ENCODE measurements around the gene ADAM22.
"Not testable (repeated sequence)": the region's sequence is repeated elsewhere in the genome, so short reads cannot be mapped to it uniquely, and the experiment has no call there.

The ADAM22 gene

DNA sequence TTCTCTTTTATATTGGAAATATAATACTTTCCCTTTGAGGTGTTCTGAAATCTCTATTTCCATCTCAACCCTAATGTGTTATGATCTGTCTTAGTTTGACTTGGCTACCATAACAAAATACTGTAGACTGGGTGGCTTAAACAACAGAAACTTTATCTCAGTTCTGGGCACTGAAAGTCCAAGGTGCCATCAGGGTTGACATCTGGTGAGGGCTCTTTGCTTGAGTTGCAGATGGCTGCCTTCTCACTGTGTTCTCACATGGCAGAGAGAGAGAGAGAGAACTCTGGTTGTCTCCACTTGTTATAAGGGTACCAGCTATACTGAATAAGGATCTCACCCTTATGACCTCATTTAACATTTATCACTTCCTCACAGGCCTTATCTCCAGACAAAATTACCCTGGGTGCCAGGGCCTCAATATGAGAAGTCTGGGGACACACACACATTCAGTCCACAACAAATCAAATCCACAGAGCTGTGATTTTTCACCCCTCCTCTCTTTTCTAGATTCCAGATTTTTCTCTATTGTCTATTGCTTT is 181.3 kb downstream of the ADAM22 start:
- no peak for DNase-seq

GRCh38 chr7:88115816-88116215 is 181.8 kb downstream of the ADAM22 start:
- DNase-seq: no peak

DNA sequence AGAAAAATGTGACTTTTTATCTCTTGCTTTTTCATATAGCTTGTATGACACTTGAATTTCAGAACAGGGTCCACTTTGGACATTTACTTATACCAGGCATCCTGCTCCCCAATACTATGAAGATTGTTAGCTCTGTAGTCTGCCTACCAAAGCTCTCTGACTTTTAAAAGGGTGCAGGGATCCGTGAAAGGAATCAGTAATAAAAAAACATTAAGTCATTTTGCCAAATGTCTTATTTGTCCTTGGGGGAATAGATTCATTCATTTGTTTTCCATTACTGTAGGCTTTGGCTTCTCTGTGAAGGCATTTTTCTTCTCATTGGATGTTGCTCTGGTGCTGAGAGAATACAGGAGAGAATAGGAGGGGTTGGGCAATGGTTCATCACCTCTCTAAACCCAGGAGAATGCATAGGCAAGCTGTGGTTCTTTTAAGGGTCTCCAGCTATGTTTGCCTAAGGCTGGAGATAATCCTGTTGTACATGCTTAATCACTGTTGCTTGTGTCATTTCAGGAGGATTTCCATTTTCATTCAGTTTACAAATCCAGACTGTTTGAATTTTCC is 182.3 kb downstream of the ADAM22 start:
- no peak for DNase-seq

DNA sequence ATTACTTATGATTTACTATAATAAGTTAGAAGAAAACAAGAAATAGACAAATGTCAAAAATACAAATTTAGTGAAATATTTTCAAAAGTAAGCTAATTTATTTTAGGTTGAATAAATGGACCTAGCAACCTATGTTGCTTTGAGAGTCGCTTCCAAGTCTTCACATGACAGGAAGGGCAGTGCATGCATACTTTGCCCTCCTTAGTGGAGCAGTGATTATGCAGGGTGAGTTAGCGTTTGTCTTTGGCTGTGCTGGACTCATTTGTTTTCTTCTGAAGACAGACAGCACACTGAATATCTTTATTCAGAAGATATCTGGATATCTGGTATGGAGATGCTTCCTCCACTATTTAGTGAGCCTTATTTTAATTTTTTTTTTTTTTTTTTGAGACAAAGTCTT is 183.3 kb downstream of the ADAM22 start:
- no peak for DNase-seq

DNA sequence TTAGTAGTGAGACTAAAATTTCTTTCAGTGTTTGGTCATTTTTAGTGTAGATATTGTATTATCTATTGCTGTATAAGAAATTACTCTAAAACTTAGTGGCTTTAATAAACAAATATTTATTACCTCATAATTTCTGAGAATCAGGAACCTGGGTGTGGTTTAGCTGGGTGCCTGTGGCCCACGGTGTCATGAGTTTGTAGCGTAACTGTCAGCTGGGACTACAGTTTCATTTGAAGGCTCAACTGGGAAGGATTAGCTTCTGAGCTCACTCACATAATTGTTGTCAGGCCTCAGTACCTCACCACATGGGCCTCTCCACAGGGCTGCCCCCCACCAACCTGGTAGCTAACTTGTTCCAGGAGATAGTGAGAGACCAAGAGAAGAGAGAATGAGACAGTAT is 187.3 kb downstream of the ADAM22 start:
- DNase-seq: no peak

GRCh38 chr7:88127637-88128290 is 193.7 kb downstream of the ADAM22 start:
- DNase-seq: no peak

- DNase-seq: no peak
Measured at GRCh38 chr7:88132725-88133124, 198.7 kb downstream of the ADAM22 start.

DNA sequence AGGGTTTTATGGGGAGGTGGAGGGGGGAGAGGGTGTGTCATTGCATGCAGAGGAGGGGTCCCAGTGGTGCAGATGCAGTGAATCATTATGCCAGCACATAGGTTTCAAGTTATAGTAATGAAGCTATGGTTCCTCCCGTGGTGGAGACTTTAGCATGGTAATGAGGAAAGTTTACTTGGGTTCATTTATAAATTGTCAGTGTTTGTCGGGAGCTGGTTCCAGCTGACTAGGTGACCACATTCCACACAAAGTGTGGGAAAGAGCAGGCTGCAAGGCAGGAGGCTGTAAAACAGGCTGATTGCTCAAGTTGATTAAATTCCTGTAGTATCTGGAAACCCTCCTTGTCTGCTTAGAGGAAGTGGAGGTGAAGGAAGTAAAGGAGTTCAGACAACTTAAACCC is 206.9 kb downstream of the ADAM22 start:
- DNase-seq: no peak

DNA sequence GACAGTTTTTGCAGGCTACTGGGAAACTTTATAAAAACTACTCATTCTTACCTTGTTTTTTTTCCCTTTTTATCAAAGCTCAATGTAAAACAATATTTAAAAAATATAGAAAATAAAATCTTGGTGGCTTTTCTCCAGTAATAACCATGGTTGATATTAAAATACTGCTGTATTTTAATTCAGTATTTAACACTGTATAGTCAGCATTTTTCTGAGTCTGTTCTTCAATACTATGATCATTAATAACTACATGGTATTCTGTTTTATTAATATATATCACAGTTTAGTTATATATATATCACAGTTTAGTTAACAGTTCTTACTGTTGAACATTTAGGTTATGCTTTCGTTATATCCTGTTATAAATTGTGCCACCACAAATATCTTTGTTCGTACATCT is 207.4 kb downstream of the ADAM22 start:
- no peak for DNase-seq

- DNase-seq: no peak
Measured at GRCh38 chr7:88141953-88142352, 207.9 kb downstream of the ADAM22 start.

GRCh38 chr7:88146616-88147015 is 212.6 kb downstream of the ADAM22 start:
- no peak for DNase-seq

- no peak for DNase-seq
Measured at GRCh38 chr7:88147341-88147740, 213.3 kb downstream of the ADAM22 start.

DNA sequence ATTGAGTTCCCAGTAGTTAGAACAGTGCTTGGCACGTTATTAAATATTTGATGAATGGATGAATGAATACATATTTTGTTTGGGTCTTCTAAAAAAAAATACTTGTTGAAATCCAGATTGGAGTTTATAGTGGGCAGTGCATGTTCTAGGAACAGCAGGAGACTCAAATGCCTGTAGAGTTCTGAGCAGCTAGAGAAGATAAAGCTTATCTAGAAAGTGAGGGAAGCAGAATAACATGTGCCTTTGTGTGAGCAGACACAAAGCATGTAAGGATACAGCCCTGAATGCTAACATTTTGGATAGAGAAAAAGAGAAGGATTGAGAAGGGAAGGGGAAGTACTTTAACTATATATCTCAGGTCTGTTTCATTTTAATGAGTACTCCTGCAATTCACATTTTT is 213.9 kb downstream of the ADAM22 start:
- DNase-seq: no peak

DNA sequence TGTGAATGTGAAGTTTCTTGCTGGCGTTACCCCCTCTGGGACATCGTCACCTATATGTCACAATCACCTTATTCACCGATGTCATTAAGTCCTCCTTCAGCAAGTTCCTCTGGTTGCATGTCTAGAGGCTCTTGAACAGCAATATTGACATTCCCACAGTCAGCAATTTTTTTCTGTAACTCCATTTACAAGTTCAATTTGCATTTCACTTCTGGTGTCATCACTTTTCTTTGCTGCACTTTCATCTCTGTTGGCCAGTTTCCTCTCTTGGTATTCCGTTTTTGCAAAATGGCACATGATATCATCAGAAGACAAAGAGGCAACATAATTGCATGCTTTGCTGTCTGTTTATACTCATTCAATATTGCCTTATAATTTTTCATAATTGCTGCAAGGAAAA is 216.0 kb downstream of the ADAM22 start:
- no peak for DNase-seq

- DNase-seq: no peak
Measured at GRCh38 chr7:88151119-88151790, 217.2 kb downstream of the ADAM22 start.

DNA sequence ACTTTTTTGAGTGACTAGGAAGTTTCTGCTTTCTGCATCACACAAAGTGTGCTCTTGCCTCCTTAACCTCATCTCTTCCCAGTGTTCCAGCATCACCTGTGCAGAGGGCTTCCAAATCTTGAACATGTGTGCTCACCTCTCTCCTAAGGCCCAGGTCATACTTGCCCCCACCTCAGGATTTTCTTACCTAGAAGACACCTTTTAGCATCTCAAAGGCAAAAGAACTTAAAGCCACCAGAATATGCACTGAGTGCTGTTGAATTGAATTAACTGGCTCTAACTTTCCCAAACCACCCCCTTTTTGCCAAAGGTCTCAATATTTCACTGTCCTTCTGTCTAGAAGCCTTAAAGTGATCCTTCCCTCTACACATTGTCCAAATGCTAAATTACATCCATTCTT is 219.3 kb downstream of the ADAM22 start:
- no peak for DNase-seq

DNA sequence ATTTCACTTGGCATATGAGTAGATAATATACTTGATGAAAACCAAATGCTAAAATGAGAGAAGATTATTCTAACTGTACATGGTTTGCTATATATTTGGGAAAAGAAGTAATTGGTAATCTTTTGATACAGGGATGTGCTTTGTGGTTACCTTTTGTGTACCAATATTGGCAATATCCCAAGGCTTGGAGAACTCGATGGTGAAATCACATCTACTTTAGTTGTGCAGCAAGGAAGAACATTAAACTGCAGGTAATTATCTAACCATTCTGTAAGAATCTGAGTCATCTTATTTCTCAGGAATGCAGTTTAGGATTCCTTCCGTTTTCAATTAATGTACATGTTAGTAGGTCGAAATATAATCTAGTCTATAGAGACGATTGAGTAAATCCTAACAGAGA is 221.7 kb downstream of the ADAM22 start:
- DNase-seq: no peak

DNA sequence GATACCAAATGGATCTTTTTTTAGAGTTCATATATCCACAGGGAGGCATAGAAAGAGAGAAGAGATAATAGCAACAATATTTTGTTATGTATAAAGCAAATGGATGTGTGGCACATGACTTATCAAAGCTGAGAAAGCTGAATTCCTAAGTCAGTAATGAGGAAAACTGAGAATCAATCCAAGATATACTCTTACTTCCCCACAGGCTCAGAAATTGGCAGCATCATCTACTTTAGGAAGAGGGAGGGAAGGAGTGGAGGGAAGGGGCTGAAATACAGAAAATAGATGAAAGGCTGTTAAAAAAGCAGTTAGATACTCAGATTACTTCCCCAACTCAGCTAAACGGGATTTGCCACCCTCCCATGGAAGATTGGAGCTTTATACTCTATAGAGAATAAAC is 222.3 kb downstream of the ADAM22 start:
- DNase-seq: no peak

DNA sequence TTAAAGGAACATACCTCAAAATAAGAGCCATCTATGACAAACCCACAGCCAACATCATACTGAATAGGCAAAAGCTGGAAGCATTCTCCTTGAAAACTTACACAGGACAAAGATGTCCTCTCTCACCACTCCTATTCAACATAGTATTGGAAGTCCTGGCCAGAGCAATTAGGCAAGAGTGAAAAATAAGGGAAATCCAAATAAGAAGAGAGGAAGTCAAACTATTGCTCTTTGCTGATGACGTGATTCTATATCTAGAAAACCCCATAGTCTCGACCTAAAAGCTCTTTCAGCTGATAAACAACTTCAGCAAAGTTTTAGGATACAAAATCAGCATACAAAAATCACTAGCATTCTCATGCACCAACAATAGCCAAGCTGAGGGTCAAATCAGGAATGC is 225.7 kb downstream of the ADAM22 start:
- DNase-seq: not testable (repeated sequence)

- DNase-seq: no peak
Measured at GRCh38 chr7:88165697-88166096, 231.6 kb downstream of the ADAM22 start.

GRCh38 chr7:88167223-88167622 is 233.2 kb downstream of the ADAM22 start:
- no peak for DNase-seq

GRCh38 chr7:88167721-88168120 is 233.7 kb downstream of the ADAM22 start:
- no peak for DNase-seq

DNA sequence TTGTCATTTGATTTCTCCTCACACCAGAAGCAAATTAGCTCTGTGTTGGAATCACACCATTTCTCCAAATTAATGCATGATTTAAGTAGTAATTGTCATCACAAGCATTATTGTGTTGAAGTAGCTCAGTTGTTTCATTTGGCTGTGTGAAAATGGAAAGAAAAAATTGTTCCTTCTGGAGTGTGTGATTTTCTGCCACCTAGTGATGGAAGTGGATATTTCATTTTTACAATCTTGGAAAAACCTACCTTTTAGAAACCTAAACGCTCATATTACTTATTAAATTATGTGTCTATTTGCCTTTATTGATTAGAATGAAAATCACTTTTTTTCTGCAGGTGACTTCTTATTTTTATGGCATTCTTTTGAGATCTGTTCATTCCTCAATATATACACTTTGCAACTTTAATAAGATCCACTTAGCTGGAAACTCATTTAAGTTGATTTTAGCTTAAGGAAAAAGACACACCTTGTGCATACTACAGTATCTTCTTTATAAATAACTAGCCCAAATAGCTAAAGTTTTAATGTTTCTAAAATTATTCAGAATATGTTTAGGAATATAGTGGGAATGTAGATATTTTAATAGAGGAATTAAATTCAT is 235.8 kb downstream of the ADAM22 start:
- DNase-seq: peak; percentile 19

- DNase-seq: no peak
Measured at GRCh38 chr7:88172842-88173241, 238.8 kb downstream of the ADAM22 start.

Data from DMS79 treated with DMSO at 0.1 percent for 48 hours (cell line).